HG02798 (cell line): ENCODE data around the gene MDC1.

Source experiments
- ATAC-seq: cut with Tn5 transposase; IDR thresholded peaks from one replicate; pipeline ENCODE4 v1.9.1; 2021; ENCODE audit warnings: mild to moderate bottlenecking; ENCODE audit not compliant: unreplicated experiment, poor library complexity

The MDC1 gene

GRCh38 chr6:30709101-30709868 is 7.8 kb downstream of the MDC1 start:
- no peak for ATAC-seq

DNA sequence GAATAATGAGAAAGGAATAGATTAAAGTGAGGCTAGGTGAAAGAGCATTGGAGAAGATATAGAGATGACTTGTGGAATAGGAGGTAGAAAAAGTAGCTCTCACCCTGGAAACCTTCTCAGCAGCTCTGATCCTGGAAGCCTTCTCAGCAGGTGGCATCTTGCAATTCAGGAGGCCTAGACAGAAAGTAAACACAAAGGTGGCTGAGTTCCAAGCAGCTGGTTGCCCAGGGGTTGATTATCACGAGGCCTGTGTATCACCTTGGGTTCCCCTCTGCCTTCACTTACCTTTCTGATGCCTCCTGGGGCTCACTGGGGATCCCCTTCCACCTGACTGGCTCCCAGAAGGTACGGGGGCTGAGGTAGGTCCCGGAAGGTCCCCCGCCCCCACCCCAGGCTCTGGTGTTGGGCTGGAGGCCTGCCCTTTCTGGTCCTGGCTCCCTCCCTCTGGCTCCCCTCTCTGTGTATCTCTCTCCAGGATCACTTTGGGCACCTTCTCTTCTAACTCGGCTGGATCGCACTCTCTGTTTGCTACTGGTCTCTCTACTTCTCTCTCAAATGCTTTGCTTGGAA is 9.7 kb downstream of the MDC1 start:
- no peak for ATAC-seq

- no peak for ATAC-seq
These were observed 11.5 kb downstream of the MDC1 start for GRCh38 chr6:30705620-30706019.

DNA sequence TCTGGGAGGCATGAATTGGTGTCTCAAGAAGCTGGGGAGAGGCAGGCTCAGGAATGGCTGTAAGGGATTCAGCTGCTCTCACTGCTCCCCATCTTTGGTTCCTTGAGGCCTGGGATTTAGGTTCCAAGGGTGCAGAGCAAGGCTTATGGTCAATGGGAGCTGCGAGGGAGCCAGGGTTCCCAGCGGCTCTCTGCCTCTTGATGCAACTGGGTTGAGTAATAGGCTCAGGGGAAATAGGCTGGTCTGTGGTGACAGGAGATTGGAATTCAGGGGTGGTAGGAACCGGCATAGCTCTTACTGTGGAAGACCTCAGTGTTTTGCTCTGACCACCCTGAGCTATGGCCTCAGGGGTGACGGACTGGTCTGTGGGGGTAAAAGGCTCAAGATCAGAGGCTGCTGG is 13.3 kb downstream of the MDC1 start:
- no peak for ATAC-seq

GRCh38 chr6:30703011-30703410 is 14.1 kb downstream of the MDC1 start:
- ATAC-seq, result no peak

- no peak for ATAC-seq
These were observed 16.7 kb downstream of the MDC1 start for GRCh38 chr6:30700340-30700739.

DNA sequence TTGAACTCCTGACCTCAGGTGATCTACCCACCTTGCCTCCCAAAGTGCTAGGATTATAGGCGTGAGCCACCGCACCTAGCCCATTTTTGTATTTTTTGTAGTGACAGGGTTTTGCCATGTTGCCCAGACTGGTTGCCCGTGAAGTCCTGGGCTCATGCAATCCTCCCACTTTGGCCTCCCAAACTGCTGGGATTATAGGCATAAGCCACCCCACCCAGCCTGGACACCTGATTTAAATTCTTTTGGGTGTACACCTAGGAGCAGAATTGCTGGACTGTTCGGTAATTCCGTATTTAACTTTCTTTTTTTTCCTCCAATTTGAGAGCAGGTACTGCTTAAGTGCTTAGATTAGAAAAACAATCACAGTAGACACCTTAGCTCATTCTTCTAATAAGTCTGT is 20.6 kb downstream of the MDC1 start:
- ATAC-seq, result no peak

GRCh38 chr6:30691208-30691847 is 25.8 kb downstream of the MDC1 start:
- ATAC-seq, result no peak

DNA sequence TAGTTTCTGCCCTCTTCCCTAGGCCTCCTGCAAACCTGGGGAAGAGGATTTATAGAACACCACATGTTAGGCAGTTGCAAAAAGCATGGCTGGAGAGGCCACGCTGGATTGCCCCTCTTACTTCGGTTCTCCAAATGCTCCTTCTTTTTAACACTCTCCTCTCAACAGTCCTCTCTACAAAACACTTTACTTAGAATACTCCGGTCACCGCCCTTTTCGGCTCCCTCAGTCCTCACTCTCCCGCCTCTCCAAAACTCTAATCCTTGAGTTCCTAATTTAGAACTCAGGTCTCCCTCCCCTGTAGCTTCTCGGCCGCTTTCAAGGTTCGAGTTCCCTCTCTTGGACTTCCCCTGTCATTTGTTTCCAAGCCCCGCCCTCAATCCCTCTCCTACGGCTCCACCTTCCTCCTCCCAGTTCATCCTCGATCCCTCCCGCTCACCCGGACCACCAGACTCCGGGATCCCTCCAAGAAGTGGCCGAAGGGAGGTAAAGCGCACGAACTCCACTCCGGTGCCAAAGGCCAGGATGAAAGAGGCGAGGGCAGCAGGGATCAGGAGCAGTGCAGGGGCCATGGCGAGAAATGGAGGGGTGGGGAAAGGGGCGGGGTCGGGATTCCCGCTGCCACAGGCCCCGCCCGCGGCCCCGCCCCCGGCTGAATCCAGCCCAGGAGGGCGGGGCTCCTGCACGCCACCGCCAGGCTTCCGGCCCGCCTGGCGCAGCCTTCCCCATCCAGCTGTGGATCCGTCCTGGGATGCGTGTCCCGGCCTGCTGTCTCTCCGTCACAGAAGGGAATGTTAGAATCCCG is 26.5 kb downstream of the MDC1 start, which contains the start of gene NRM:
TSS of gene NRM (minus strand) at position 582 of the 805 bp plus-strand sequence. CDS start at position 572, 10 bp downstream.
- ATAC-seq, result peak; percentile 40

- no peak for ATAC-seq
These were observed 27.1 kb downstream of the MDC1 start for GRCh38 chr6:30689985-30690384.

DNA sequence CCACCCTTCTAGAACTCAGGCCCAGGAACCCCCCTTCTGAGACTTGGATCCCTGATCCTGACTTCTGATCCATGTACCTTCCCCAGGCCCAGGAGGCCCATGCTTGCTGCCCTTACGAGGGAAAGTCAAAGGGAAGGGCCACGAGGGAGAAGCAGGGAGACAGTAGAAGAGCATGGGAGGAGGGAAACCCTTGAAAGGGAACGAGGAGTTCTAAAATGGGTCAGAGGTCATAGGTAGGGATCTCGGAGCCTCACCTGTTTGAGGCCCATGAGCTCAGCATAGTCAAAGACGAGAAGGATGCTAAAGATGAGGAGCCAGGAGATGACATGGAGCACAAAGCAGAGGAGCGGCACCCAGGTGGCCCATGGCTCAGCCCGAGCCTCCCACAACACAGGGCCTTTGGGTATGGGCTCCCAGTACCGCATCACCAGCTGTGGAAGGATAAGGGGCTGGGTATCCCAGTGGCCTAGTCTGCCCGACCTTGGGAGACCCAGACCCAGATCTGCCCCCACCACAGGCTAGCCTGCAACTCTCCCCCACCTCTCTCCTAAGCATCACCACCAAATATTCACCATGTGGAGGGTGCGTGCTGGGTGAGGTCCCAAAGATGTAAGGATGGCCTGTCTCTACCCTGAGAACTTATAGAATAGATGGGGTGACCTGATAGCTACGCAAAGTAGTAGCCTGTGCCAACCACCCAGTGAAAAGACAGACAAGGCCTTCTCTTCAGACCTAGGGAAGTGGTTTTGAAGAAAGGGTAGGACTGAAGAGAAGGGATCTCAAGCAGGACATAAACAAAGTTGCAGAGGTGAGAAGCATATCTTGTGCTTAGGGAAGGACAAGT is 27.8 kb downstream of the MDC1 start:
- no peak for ATAC-seq

DNA sequence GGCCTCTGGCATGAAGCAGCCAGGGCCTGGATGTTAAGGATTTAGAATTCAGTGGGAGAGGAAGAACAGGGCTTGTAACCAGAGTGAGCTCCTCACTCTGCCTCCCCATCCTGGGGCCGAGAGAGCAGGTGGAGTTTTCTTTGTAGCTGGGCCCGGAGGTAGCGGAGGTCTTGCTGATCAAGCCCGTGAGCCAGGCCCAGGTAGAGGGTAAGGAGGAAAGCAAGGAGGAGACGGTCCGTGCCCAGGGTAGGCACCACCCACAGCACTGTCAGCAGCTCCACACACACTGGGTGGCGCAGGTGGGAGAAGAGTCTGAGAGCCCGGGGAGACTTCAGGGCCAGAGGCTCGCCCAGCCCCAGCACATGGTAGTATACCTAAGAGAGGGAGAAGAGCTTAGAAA is 28.5 kb downstream of the MDC1 start:
- ATAC-seq, result no peak

- no peak for ATAC-seq
These were observed 29.2 kb downstream of the MDC1 start for GRCh38 chr6:30687659-30688431.

DNA sequence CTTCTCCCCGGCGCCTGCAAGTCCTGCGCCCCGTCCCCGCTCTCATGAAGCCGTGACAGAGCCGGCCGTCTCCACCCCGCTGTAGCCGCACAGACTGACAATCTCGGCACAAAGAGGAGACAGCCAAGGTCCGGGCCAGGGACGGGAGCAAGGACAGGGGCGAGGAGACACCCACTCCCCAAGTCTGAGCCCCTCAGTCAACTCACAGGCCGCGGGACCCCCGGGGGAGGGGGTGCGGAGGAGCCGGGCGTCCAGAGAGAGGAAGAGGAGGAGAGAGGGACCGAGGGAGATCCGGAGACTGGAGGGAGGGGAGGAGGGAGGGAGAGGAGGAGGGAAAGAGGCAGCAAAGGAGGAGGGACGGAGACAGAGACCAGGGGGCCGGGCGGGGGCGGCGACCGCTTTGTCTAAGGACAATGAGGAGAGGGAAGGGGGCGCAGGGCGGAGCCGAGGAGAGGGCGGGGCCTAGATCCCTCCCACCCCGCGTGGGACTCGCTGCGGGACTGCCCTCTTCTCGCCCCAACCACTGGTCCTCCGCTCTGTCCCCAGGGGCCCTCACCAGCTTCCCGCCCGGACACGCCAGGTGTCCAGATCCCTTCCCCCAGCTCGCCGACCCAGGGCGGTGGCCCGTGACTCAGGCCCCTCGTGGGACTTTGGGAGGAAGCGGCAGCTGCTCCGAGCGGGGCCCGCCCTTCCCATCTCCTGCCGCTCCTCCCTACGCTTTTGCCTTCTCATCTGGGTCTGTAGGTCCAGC is 30.0 kb downstream of the MDC1 start:
- peak; percentile 54 for ATAC-seq

- peak; percentile 26 for ATAC-seq
These were observed 30.8 kb downstream of the MDC1 start, which contains the start of gene PPP1R18 for GRCh38 chr6:30686009-30686907. Gene PPP1R18, minus strand, starts transcription at chr6:30686645. Its CDS starts 627 bp downstream, at chr6:30686018.

DNA sequence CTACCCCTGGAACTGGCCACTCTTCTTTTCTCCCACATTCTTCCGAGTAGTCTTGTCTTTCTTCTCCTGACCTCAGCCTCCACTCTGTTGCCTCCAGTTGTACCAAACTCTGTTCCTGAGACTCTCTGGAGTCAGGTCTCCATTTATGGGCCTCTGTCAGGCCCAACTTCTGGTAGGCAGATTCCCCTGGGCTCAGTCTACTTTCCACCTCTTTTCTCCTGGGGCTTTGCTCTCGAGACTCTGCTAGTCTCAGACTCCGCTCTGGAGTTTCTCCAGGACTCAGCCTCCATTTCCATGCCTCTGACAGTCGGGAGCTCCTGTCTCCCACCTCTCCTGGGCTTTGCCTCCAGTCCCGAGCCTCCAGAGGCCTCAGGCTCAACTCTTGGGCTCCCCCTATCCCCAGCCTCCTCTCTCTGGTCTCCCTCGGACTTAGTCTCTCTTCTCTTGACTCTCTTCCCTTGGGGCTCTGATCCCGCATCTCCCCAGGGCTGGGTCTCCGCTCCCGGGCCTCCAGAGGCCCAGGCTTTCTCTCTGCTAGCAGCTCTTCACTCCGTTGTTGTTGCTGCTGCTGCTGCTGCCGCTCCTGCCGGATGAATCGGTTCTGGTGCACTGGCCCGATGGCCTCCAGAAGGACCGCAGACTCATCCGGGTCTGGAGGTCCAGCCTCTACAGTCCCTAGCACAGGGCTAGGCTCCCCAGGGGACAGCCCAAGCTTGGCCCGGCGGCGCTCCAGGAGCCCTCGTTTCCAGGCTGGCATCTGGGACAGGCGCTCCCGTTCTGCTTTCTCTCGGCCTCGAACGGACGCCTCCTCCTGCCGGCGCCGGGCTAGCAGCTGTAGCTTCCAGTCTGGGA is 31.7 kb downstream of the MDC1 start:
- ATAC-seq, result no peak
